Mesodermal cell (in vitro differentiated cells): ENCODE results near the gene SAPCD1.

Experiments used
- H3K27ac ChIP-seq: 2 replicates; pipeline ENCODE4 v1.7.0; 2013; ENCODE audit warnings: mild to moderate bottlenecking, low read depth, low read length, moderate library complexity; ENCODE audit not compliant: severe bottlenecking
- H3K36me3 ChIP-seq: 2 replicates; pipeline ENCODE4 v1.7.1; 2013; ENCODE audit warnings: mild to moderate bottlenecking, low read length, moderate library complexity; ENCODE audit not compliant: control insufficient read depth, insufficient read depth
- H3K4me1 ChIP-seq: one replicate; pipeline ENCODE4 v1.7.1; 2013; ENCODE audit warnings: mild to moderate bottlenecking, low read length; ENCODE audit not compliant: insufficient read depth, control insufficient read depth, poor library complexity, severe bottlenecking
- H3K4me3 ChIP-seq: 2 replicates; pipeline ENCODE4 v1.7.0; 2013; ENCODE audit warnings: low read length, control low read depth, mild to moderate bottlenecking; ENCODE audit not compliant: insufficient read depth, poor library complexity, severe bottlenecking; ENCODE audit errors: extremely low read depth
- H3K9me3 ChIP-seq: 2 replicates; pipeline ENCODE4 v1.7.1; 2013; ENCODE audit warnings: mild to moderate bottlenecking, low read length, moderate library complexity; ENCODE audit not compliant: control insufficient read depth
- WGBS, 2 experiments: methylation state at CpG; one replicate each; pipeline ENCODE4 v1.1.5; 2013; ENCODE audit warnings: missing lambda C conversion rate in 2 of 2; ENCODE audit not compliant: insufficient coverage in 2 of 2; 5-methylcytosine and 5-hydroxymethylcytosine counted together

SAPCD1 gene

DNA sequence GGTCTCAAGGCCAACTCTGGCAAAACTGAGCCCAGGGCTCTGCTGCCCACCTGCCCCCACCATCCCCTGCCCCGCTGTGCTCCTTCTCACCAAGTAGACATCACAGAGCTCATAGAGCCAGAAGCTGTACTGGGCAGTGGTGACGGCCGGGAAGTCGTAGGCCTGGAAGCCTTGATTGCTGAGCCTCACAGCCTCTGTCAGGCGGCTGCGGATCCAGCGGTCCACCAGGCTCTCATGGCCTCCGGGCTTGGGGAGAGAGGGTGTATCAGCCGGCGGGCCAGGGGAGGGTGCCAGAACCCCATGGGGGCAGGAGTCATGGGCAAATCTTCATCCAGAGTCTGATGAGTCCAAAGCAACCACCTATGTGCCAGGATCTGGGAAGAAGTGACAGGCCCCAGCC is 17.5 kb downstream of the SAPCD1 start:
- peaks cover 12% of the 10 kb centered on the region for H3K4me1 ChIP-seq
- WGBS, 2 experiments = 94 to 97% methylated on average over 8 to 10 of the region's 10 CpGs
- no peak overlapping the region for H3K27ac ChIP-seq
- no peak overlapping the region for H3K4me3 ChIP-seq
- H3K36me3 ChIP-seq = peaks cover 62% of the 10 kb centered on the region
- H3K9me3 ChIP-seq = no peaks in the 10 kb centered on the region

DNA sequence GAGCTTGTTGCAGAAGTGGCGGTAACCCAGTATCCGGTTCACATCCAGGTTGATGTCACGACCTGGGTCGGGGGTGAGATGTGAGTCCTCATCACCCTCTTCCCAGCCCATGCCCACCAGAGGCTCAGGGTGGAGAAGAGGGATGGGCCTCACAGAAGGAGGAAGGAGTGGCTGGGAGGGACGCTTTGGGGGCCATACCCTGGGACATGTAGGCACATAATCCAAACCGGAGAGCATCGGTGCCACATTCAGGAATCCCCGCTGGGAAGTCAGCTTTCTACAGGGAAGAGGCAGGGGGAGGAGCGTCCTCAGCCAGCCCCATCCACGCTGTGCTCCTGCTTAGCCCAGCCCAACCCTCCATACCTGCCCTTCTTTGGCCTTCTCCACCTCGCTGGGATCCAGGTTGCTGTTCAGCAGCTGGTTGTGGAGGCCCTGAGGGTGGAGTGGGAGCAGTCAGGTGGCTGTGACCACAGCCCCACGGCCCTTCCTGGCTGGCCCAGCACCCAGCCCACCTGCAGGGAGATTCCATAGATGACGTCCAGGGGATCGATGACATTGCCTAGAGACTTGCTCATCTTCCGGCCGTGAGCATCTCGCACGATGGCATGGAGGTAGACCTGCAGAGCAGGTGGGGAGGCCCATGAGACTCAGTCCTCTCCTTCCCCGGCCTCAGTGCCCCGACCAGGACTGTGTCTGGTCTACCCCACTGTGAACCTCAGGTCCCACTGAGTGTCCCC is 18.2 kb downstream of the SAPCD1 start:
- Histone ChIP-seq H3K4me1 (peaks cover 12% of the 10 kb centered on the region), H3K27ac (no peak overlapping the region), H3K36me3 (peaks cover 69% of the 10 kb centered on the region), H3K4me3 (no peak overlapping the region), H3K9me3 (no peaks in the 10 kb centered on the region)
- 93 to 94% methylated on average over 13 to 18 of the region's 20 CpGs for WGBS, 2 experiments

GRCh38 chr6:31781244-31782125 is 19.0 kb downstream of the SAPCD1 start:
- peaks cover 11% of the 10 kb centered on the region for H3K4me1 ChIP-seq
- peaks cover 76% of the 10 kb centered on the region for H3K36me3 ChIP-seq
- whole genome bisulfite sequencing, 2 experiments = 93 to 97% methylated on average over 15 to 17 of the region's 23 CpGs
- no peak overlapping the region for H3K27ac ChIP-seq
- H3K9me3 ChIP-seq = no peaks in the 10 kb centered on the region
- H3K4me3 ChIP-seq = no peak overlapping the region

GRCh38 chr6:31782126-31782855 is 19.8 kb downstream of the SAPCD1 start:
- Histone ChIP-seq H3K36me3 (peaks cover 84% of the 10 kb centered on the region), H3K4me3 (no peak overlapping the region), H3K4me1 (peaks cover 3% of the 10 kb centered on the region), H3K9me3 (no peaks in the 10 kb centered on the region), H3K27ac (no peak overlapping the region)
- 95 to 96% methylated on average over 32 of the region's 32 CpGs for WGBS, 2 experiments

GRCh38 chr6:31784098-31784925 is 21.9 kb downstream of the SAPCD1 start:
- WGBS, 2 experiments = 92 to 93% methylated on average over 11 to 12 of the region's 15 CpGs
- Histone ChIP-seq H3K9me3 (no peaks in the 10 kb centered on the region), H3K36me3 (peaks cover 86% of the 10 kb centered on the region), H3K27ac (no peak overlapping the region), H3K4me3 (no peak overlapping the region), H3K4me1 (no peaks in the 10 kb centered on the region)

GRCh38 chr6:31785475-31785874 is 23.0 kb downstream of the SAPCD1 start:
- no peak overlapping the region for H3K27ac ChIP-seq
- no peaks in the 10 kb centered on the region for H3K4me1 ChIP-seq
- H3K36me3 ChIP-seq = peaks cover 88% of the 10 kb centered on the region
- 88 to 98% methylated on average over 6 to 8 of the region's 11 CpGs for whole genome bisulfite sequencing, 2 experiments
- H3K9me3 ChIP-seq = no peaks in the 10 kb centered on the region
- no peak overlapping the region for H3K4me3 ChIP-seq

GRCh38 chr6:31791324-31792089 is 29.1 kb downstream of the SAPCD1 start:
- 59 to 76% methylated on average over 8 to 10 of the region's 12 CpGs for WGBS, 2 experiments

GRCh38 chr6:31792090-31792374 is 29.6 kb downstream of the SAPCD1 start:
- no peaks in the 10 kb centered on the region for H3K9me3 ChIP-seq
- WGBS, 2 experiments = 100% methylated on average over 1 of the region's 3 CpGs
- H3K36me3 ChIP-seq = peaks cover 59% of the 10 kb centered on the region
- H3K27ac ChIP-seq = no peak overlapping the region
- peaks cover 14% of the 10 kb centered on the region for H3K4me1 ChIP-seq
- H3K4me3 ChIP-seq = no peak overlapping the region

More at GRCh38 chr6:31791324-31792089, 29.1 kb downstream of the SAPCD1 start:
- Histone ChIP-seq H3K27ac (no peak overlapping the region), H3K4me3 (no peak overlapping the region), H3K4me1 (peaks cover 14% of the 10 kb centered on the region), H3K9me3 (no peaks in the 10 kb centered on the region), H3K36me3 (peaks cover 62% of the 10 kb centered on the region)

GRCh38 chr6:31792761-31793171 is 30.3 kb downstream of the SAPCD1 start:
- Histone ChIP-seq H3K36me3 (peaks cover 59% of the 10 kb centered on the region), H3K4me1 (peaks cover 14% of the 10 kb centered on the region), H3K4me3 (no peak overlapping the region), H3K27ac (peak overlapping the region; percentile 16), H3K9me3 (no peaks in the 10 kb centered on the region)
- whole genome bisulfite sequencing, 2 experiments = 94 to 96% methylated on average over 7 to 10 of the region's 12 CpGs
